NCI-H460 (cell line): Measurements from ENCODE around the gene SMPDL3B. TPM values are rescaled to one million over a fixed set of nuclear protein-coding genes. Genes with fewer than 3 reads are reported as not detected.
"Not testable (repeated sequence)": the region's sequence is repeated elsewhere in the genome, so short reads cannot be mapped to it uniquely, and the experiment has no call there.

Experiments
- DNase-seq: peaks from one replicate; pipeline ENCODE4 v3.0.0-alpha.2; 2016; ENCODE audit warnings: low read depth; ENCODE audit errors: extremely low read depth
- total RNA-seq: library from RNA; depleted of rRNA; stranded (reverse); fragments of >200 nt; shearing (Covaris generic); gene quantifications from 2 replicates; pipeline ENCODE4 v1.2.3, GENCODE V29; 2014

The SMPDL3B gene
- total RNA-seq, 1 experiment from 2014 or later, result 0.94 TPM

- DNase-seq, result no peak
Observed at GRCh38 chr1:27967884-27968466, 33.2 kb downstream of the SMPDL3B start.

- peak; percentile 17 for DNase-seq
Observed at GRCh38 chr1:27968692-27969091, 33.9 kb downstream of the SMPDL3B start.

- no peak for DNase-seq
Observed at GRCh38 chr1:27970401-27970800, 35.6 kb downstream of the SMPDL3B start.

GRCh38 chr1:27971674-27972073, 36.9 kb downstream of the SMPDL3B start:
- no peak for DNase-seq

GRCh38 chr1:27972141-27972540, 37.3 kb downstream of the SMPDL3B start:
- no peak for DNase-seq

GRCh38 chr1:27973771-27974416, 39.1 kb downstream of the SMPDL3B start:
- DNase-seq, result no peak

- DNase-seq, result no peak
Observed at GRCh38 chr1:27974417-27974781, 39.6 kb downstream of the SMPDL3B start.

DNA sequence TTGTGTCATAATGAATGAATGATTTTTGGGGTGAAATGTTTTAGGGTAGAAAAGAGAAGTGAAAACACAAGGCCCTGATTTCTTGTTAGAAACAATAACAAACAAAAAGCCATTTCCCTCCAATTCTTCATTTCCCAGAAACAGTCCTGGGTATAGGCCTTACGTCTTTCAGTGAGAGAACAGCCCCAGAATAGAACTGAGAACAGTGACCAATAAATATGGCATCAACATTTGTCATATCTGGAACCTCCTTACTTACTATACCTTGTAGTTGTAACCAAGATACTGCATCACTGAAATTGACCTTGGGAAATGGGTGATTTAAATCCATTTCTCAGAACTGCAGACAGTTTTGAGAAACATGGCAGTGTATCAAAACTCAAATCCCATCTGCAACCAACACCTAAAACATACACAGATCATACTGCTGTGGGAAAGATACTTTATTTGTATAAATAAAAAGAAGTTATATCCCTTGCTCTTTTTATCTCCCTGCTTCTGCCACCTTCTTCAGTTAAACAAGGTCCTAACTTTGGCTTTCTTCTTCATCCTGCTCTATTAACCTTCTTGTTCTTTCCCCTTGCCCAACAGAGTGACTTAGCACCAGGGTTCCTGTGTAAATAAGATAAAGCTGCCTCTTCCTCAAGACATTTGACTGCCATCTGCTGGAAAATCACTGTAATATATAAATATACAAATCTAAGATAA, 44.5 kb downstream of the SMPDL3B start:
- peak; percentile 54 for DNase-seq

DNA sequence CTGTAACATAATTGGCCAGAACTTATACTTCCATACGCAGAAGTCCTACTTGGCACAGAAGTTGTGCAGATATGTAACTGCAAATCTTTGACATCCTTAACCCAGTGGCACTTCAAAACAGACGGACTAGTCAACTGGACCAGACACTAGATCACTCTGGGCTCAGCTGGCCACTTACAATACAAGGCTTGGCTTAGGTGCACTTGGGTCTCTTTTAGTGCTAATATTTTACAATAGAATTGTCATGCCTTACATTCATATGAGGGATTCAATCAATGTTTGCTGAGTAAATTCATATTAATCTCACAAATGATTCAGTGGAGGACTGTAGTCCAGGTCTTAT, 45.0 kb downstream of the SMPDL3B start:
- DNase-seq, result no peak

DNA sequence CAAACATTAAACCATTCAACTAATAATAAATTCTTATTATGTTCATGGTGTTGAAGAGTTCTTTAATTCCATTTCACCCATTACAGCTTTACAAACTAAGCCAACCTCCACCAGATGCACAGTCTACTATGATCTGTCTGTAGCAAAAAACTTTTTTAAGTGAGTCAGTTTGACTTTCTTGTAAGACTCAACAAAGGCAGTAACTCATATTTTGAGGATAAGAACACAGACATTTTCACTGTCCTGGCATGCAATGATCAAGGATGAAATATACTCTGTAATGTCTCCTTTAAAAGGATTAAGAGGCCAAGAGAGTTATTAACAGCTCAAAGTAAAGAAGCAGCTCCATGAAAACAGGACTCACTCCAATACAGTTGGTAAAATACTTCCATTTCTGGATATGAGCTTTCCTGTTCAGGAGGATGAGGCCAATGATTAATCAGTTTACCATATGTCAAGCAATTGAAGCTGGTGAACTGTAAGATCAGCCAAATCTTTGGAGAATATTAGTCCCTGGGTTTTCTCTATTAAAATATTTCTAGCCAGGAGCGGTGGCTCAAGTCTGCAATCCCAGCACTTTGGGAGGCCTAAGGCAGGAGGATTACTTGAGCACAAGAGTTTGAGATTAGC, 45.5 kb downstream of the SMPDL3B start:
- DNase-seq, result no peak

- DNase-seq, result no peak
Observed at GRCh38 chr1:27981145-27981544, 46.3 kb downstream of the SMPDL3B start.

GRCh38 chr1:27990920-27991537, 56.2 kb downstream of the SMPDL3B start:
- no peak for DNase-seq

DNA sequence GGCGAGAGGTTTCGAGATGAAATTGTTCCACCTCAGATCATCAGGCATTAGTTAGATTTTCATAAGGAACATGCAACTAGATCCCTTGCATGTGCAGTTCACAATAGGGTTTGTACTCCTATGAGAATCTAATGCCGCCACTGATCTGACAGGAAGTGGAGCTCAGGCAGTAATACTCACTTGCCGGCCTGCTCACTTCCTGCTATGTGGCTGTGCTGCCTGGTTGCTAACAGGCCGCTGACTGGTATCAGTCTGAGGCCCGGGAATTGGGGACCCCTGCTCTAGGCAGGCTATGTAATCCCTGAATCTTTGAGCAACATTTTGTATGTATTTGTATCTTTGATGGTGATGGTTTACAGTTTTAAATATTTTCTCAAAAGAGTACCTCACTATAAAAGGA, 57.5 kb downstream of the SMPDL3B start:
- no peak for DNase-seq

GRCh38 chr1:27993241-27993640, 58.4 kb downstream of the SMPDL3B start:
- no peak for DNase-seq

DNA sequence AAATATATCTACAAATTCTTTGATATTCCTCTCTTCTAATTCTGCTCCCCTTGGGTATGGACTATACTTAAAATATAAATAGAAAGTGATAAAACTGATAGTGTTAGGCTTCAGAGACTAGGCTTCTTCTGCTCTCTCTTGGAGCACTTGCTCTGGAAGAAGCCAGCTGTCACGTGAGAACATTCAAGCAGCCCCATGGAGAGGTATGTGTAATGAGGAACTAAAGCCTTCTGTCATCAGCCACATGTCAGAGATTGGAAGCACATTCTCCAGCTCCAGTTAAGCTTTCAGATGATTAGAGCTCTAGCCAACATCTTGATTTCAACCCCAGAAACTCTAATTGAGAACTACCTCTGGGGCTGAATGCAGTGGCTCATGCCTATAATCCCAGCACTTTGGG, 59.3 kb downstream of the SMPDL3B start:
- no peak for DNase-seq

DNA sequence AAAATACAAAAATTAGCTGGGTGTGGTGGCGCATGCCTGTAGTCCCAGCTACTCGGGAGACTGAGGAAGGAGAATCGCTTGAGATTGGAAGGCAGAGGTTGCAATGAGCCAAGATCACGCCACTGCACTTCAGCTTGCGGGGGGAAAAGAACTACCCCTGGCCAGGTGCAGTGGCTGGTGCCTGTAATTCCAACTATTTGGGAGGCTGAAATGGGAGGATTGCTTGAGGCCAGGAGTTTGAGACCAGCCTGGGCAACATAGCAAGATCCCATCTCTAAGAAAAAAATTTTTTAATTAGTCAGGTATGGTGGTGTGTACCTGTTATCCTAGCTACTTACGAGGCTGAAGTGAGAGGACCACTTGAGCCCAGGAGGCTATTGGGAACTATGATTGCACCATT, 59.7 kb downstream of the SMPDL3B start:
- DNase-seq, result not testable (repeated sequence)

GRCh38 chr1:27999055-27999454, 64.3 kb downstream of the SMPDL3B start:
- no peak for DNase-seq

DNA sequence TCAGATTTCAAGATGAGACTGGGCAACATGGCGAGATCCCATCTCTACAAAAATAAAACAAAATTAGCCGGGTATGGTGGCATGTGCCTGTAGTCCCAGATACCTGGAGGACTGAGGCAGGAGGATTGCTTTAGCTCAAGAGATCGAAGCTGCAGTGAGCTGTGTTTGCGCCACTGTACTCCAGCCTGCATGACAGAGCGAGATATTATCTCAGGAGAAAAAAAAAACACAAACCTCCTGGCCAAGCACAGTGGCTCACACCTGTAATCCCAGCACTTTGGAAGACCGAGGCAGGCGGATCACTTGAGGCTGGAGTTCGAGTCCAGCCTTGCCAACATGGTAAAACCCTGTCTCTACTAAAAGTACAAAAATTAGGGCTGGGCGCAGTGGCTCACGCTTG, 67.8 kb downstream of the SMPDL3B start:
- DNase-seq, result no peak

DNA sequence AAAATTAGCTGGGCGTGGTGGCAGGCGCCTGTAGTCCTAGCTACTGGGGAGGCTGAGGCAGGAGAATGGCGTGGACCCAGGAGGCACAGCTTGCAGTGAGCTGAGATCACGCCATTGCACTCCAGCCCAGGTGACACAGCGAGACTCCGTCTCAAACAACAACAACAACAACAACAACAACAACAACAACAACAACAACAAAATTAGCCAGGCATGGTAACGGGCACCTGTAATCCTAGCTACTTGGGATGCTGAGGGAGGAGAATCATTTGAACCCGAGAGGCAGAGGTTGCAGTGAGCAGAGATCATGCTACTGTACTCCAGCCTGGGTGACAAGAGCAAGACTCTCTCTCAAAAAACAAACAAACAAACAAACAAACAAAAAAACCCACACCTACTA, 68.3 kb downstream of the SMPDL3B start:
- DNase-seq, result not testable (repeated sequence)
